Measurements from ENCODE around the gene CCNL2. TPM values are rescaled to one million over a fixed set of nuclear protein-coding genes. Genes with fewer than 3 reads are reported as not detected.

The CCNL2 gene
- polyA plus RNA-seq, 3 donors from 2014 or later: 16.7 to 34.6 (median 22.0) TPM

DNA sequence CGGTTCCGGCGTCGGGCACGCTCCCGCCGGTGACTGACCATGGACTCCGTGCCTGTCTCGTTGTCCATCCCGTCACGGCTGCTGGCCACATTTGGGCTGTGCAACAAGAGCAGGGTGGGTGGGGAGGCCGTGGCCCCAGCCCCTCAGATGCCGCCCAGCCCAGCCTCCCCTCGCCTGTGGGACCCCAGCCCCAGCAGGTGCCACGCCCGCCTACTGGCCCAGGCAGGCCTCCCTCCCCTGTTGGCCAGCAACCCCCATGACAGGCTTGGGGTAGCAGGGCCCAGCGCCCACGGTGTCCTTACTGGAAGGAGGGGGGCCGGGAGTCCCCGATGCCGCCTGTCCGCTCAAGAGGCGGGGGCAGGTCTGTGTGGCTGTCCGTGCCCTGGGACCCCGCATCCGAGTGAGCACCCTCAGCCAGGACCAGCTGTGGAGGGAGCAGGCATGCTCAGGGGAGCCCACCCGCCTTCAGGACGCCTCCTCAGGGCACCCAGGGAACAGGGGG, 57.0 kb downstream of the CCNL2 start:
- H3K4me3 Mint-ChIP-seq: no peak overlapping the region
- no peak for DNase-seq
- no peak overlapping the region for H3K27ac Mint-ChIP-seq
- H3K9me3 Mint-ChIP-seq: no peaks in the 10 kb centered on the region
- H3K36me3 Mint-ChIP-seq: peaks cover 0 to 5% (median 0%) of the 10 kb centered on the region in 3 donors
- peaks cover 0 to 9% of the 10 kb centered on the region in 2 donors for H3K4me1 Mint-ChIP-seq
- peaks cover 0 to 3% (median 2%) of the 10 kb centered on the region in 3 donors for H3K27me3 Mint-ChIP-seq (ENCODE audit: low read depth in 3 of 3)

DNA sequence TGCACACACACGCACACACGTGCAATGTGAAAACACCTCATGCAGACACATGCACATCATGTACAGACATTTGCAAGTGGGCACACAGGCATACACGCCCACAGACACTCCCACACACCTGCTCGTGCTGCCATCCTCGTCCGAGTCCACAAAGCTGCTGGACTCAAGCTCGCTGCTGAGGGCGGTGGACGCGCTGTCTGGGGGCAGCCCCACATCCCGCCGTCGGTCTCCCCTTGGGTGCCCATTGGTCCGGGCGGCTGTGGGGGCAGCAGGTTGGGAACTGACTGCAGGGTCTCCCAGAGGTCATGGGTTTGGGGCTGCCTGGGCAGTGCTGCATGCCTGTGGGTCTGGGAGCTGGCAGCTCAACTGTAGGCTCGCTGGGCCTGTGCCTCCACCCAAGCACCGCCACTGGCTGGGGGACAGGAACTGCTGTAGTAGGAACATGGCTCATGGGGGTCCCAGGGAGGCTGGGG, 57.5 kb downstream of the CCNL2 start:
- DNase-seq: no peak
- peaks cover 0 to 4% of the 10 kb centered on the region in 2 donors for H3K4me1 Mint-ChIP-seq
- H3K9me3 Mint-ChIP-seq: no peaks in the 10 kb centered on the region
- H3K4me3 Mint-ChIP-seq: no peak overlapping the region
- H3K27ac Mint-ChIP-seq: no peak overlapping the region
- H3K27me3 Mint-ChIP-seq (ENCODE audit: low read depth in 3 of 3): peaks cover 0 to 3% (median 2%) of the 10 kb centered on the region in 3 donors
- peaks cover 0 to 5% (median 0%) of the 10 kb centered on the region in 3 donors for H3K36me3 Mint-ChIP-seq

DNA sequence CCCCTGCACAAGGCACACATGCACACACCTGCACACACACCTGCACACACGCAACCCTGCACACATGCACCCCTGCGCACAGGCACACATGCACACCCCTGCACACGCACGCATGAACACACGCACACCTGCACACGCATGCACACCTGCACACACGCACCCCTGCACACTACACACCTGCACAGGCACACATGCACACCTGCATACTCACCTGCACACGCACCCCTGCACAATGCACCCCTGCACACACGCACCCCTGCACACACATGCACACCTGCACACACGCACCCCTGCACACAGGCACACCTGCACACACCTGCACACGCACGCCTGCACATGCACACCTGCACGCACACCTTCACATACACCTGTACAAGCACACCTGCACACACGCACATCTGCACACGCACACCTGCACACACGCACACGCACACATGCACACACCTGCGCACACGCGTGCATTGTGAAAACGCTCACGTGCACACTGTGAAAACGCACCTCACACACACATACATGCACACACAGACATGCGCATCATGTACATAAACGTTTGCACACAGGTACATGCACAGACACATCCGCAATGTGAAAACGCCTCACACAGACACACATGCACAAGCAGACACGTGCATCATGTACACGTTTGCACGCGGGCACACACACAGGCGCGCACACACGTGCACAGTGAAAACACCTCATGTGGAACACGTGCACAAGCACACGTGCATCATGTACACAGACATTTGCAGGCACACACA, 58.2 kb downstream of the CCNL2 start:
- peaks cover 0 to 5% (median 0%) of the 10 kb centered on the region in 3 donors for H3K36me3 Mint-ChIP-seq
- H3K27me3 Mint-ChIP-seq (ENCODE audit: low read depth in 3 of 3): peaks cover 0 to 3% (median 2%) of the 10 kb centered on the region in 3 donors
- peaks cover 0 to 4% of the 10 kb centered on the region in 2 donors for H3K4me1 Mint-ChIP-seq
- no peak overlapping the region for H3K27ac Mint-ChIP-seq
- DNase-seq: no peak
- H3K4me3 Mint-ChIP-seq: no peak overlapping the region
- H3K9me3 Mint-ChIP-seq: no peaks in the 10 kb centered on the region

DNA sequence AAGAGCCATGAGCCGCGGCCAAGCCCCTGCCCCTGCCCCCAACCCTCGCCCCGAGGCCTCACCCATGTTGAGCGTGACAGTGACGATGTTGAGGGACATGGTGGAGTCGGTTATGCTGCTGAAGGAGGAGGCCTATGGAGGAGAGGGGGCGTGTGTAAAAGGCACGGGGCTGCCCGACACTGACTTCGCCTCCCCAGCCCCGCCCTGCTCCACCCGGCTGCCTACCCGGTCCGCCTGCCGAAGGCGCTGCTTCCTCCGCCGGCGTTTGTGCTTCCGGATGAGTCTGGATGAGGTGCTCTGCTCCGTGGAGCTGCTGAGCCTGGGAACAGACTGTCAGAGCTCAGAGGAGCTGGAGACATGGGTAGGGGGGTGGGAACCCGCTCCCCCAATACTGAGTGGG, 59.0 kb downstream of the CCNL2 start:
- H3K27me3 Mint-ChIP-seq (ENCODE audit: low read depth in 3 of 3): peaks cover 0 to 3% (median 2%) of the 10 kb centered on the region in 3 donors
- peaks cover 0 to 4% of the 10 kb centered on the region in 2 donors for H3K4me1 Mint-ChIP-seq
- H3K9me3 Mint-ChIP-seq: no peaks in the 10 kb centered on the region
- no peak for DNase-seq
- no peak overlapping the region for H3K4me3 Mint-ChIP-seq
- H3K27ac Mint-ChIP-seq: no peak overlapping the region
- H3K36me3 Mint-ChIP-seq: peaks cover 0 to 5% (median 0%) of the 10 kb centered on the region in 3 donors

DNA sequence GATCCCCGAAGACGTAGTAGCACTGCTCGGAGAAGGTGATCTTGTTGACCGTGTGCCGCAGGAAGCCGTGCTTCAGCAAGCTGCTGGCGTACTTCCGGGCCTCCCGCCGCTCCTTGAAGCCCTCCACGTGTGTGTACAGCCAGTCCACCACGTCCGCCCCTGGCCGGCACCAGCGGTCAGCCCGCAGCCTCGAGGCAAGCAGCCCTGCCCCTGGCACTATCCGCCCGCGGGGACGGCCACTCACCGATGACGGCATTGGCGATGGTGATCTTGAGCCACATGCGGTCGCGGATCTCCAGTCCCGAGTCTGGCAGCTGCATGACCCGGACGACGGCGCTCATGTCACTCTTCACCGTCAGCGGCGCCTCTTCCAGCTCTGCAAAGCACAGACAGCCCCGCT, 60.9 kb downstream of the CCNL2 start:
- DNase-seq: no peak
- peaks cover 0 to 5% (median 0%) of the 10 kb centered on the region in 3 donors for H3K36me3 Mint-ChIP-seq
- peaks cover 0 to 4% of the 10 kb centered on the region in 2 donors for H3K4me1 Mint-ChIP-seq
- H3K27me3 Mint-ChIP-seq (ENCODE audit: low read depth in 3 of 3): peaks cover 0 to 5% (median 2%) of the 10 kb centered on the region in 3 donors
- H3K27ac Mint-ChIP-seq: no peak overlapping the region
- H3K4me3 Mint-ChIP-seq: no peak overlapping the region
- no peaks in the 10 kb centered on the region for H3K9me3 Mint-ChIP-seq

DNA sequence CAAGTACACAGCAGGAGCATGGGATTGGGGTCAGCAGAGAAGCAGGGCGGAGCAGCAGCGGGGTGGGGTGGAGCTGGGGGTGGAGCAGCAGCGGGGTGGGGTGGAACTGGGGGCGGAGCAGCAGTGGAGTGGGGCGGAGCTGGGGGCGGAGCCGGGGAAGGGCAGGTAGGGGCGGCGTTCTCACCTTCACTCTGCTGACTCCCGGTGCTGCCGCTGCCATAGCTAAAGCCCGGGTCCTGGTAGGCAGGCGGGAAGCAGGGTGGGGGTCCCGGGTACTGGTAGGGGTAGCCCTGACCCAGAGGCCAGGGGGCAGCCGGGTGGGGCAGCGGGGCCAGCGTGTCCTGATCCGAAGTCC, 61.4 kb downstream of the CCNL2 start:
- no peak for DNase-seq

DNA sequence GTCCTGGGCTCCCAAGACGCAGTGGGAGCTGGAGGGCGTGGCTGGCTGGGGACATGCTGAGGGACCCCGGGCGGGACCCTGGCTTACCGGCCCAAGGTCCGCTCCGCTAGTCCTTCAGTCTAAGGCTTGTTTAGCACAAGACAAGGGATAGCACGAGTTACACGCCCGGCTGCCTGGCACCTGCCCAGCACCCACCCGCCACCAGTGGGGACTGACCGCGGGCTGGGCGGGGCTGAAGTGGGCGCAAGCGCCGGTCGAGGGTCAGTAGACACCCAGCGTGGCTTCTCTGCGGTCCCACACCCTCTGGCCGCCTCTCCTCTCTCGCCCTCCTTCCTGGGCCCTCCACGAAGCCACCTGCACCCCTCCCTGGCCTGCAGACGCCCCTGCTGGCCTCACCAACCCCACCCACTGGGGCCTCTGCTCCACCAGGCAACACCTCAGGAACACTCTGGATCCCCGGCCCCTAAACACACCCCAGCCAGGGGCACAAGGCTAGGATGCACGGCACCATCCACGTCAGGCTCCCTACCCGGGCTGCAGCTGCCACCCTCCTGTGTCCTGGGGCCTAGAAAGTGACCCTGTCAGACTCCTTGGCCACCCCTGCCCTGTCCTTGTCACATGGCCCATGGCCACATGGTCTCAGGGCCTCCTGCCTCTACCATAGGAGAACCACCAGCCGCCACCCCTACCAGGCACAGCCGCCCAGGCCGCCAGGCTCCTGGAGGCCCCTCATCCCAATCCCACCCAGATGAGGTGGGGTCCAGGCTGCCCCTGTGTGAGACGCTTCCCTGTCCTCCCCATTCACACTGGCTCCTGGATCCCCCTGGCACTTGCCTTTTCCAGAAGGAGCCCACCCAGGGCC, 62.0 kb downstream of the CCNL2 start:
- Mint-ChIP-seq H3K27me3 (ENCODE audit: low read depth in 3 of 3) (peaks cover 0 to 5% (median 2%) of the 10 kb centered on the region in 3 donors), H3K27ac (no peak overlapping the region), H3K4me1 (peaks cover 0 to 4% of the 10 kb centered on the region in 2 donors), H3K9me3 (no peaks in the 10 kb centered on the region), H3K4me3 (no peak overlapping the region), H3K36me3 (peaks cover 0 to 5% (median 0%) of the 10 kb centered on the region in 3 donors)
- no peak for DNase-seq

More for the DNA sequence above, 61.4 kb downstream of the CCNL2 start:
- H3K27me3 Mint-ChIP-seq (ENCODE audit: low read depth in 3 of 3): peaks cover 0 to 5% (median 2%) of the 10 kb centered on the region in 3 donors
- H3K27ac Mint-ChIP-seq: no peak overlapping the region
- H3K4me3 Mint-ChIP-seq: no peak overlapping the region
- H3K9me3 Mint-ChIP-seq: no peaks in the 10 kb centered on the region
- peaks cover 0 to 5% (median 0%) of the 10 kb centered on the region in 3 donors for H3K36me3 Mint-ChIP-seq
- peaks cover 0 to 4% of the 10 kb centered on the region in 2 donors for H3K4me1 Mint-ChIP-seq

DNA sequence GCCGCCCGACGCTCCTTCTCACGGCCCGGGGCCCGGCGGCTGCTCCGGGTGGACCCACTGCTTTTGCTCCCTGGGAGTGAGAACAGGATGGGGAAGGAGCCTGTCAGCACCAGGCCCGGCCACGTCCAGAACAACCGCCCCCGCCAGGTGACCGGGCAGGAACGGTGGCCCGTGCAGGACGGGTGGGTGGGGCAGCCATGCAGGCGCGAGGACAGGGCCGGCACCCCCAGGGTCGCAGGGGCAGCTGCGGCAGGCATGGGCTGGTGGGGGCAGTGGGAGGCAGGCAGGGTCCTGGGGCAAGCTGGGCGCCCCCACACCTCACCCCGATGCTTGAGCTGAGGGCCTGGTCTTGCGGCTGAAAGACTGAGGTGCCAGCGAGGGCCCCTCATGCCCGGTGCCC, 62.7 kb downstream of the CCNL2 start:
- H3K9me3 Mint-ChIP-seq: no peaks in the 10 kb centered on the region
- H3K27me3 Mint-ChIP-seq (ENCODE audit: low read depth in 3 of 3): peaks cover 0 to 5% (median 2%) of the 10 kb centered on the region in 3 donors
- H3K36me3 Mint-ChIP-seq: peaks cover 0 to 5% (median 0%) of the 10 kb centered on the region in 3 donors
- peaks cover 0 to 4% of the 10 kb centered on the region in 2 donors for H3K4me1 Mint-ChIP-seq
- no peak overlapping the region for H3K27ac Mint-ChIP-seq
- no peak for DNase-seq
- H3K4me3 Mint-ChIP-seq: no peak overlapping the region

DNA sequence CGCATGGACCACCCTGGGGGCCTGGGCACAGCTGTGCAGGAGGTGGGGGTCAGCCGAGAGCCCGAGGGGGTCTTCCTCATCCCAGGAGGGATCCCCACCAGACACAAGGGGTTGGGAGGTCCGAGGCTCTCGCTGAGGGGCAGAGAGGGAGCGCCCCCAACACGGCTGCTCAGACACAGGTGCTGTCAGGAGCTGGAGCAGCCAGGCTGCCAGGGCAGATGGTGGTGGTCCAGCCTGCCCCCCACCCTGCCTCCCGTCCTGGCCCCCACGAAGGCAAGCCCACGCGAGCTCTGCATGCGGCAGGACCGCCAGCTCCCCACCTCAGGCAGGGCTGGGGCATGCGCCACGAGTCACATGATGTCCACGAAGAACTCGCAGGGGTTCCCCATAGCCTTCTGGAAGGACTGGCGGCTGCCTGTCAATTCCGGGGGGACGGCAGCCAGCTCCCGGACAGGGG, 63.3 kb downstream of the CCNL2 start:
- DNase-seq: no peak
- Mint-ChIP-seq H3K27ac (no peak overlapping the region), H3K4me3 (no peak overlapping the region), H3K9me3 (no peaks in the 10 kb centered on the region), H3K36me3 (peaks cover 0 to under 1% (median 0%) of the 10 kb centered on the region in 3 donors), H3K27me3 (ENCODE audit: low read depth in 3 of 3) (peaks cover 0 to 5% (median 0%) of the 10 kb centered on the region in 3 donors), H3K4me1 (peaks cover 0 to under 1% of the 10 kb centered on the region in 2 donors)

Other genes with a start within 250 kb of the CCNL2 start
- under 1 TPM; 0.68 to 0.83 (median 0.69) TPM for gene TTLL10, start 225.5 kb downstream of the CCNL2 start, polyA plus RNA-seq
- 100 to 1,000 TPM in 2 of 3 donors, 10 to 100 TPM in 1; 56.4 to 136 (median 105) TPM for gene TNFRSF18, start 192.7 kb downstream of the CCNL2 start, polyA plus RNA-seq
- gene TNFRSF4, start 185.2 kb downstream of the CCNL2 start, polyA plus RNA-seq: 10 to 100 TPM in 2 of 3 donors, 1 to 10 TPM in 1; 7.6 to 16.3 (median 12.1) TPM
- 100 to 1,000 TPM; 157 to 240 (median 194) TPM for gene SDF4, start 167.3 kb downstream of the CCNL2 start, polyA plus RNA-seq
- 10 to 100 TPM in 1 of 3 donors, 1 to 10 TPM in 2; 5.3 to 13.9 (median 9.9) TPM for gene B3GALT6, start 167.1 kb downstream of the CCNL2 start, polyA plus RNA-seq
- gene C1QTNF12, start 152.6 kb downstream of the CCNL2 start, polyA plus RNA-seq: not detected
- 100 to 1,000 TPM in 1 of 3 donors, 10 to 100 TPM in 2; 77.8 to 105 (median 83.9) TPM for gene UBE2J2, start 125.5 kb downstream of the CCNL2 start, polyA plus RNA-seq
- gene SCNN1D, start 118.9 kb downstream of the CCNL2 start, polyA plus RNA-seq: not detected
- 1 to 10 TPM; 1.4 to 7.0 (median 4.6) TPM for gene ACAP3, start 91.4 kb downstream of the CCNL2 start, polyA plus RNA-seq
- 10 to 100 TPM; 17.3 to 25.4 (median 18.9) TPM for gene PUSL1, start 90.7 kb downstream of the CCNL2 start, polyA plus RNA-seq
- gene INTS11, start 74.7 kb downstream of the CCNL2 start, polyA plus RNA-seq: 10 to 100 TPM; 62.1 to 68.8 (median 67.5) TPM
- 10 to 100 TPM in 2 of 3 donors, 1 to 10 TPM in 1; 9.2 to 23.7 (median 10.5) TPM for gene CPTP, start 74.5 kb downstream of the CCNL2 start, polyA plus RNA-seq
- gene TAS1R3, start 68.1 kb downstream of the CCNL2 start, polyA plus RNA-seq: under 1 TPM in 1 of 3 donors, not detected in 2; 0.08 TPM
- 1 to 10 TPM in 2 of 3 donors, under 1 TPM in 1; 0.78 to 1.5 (median 1.4) TPM for gene DVL1, start 49.9 kb downstream of the CCNL2 start, polyA plus RNA-seq
- gene MXRA8, start 40.8 kb downstream of the CCNL2 start, polyA plus RNA-seq: not detected
- 100 to 1,000 TPM; 168 to 216 (median 190) TPM for gene AURKAIP1, start 24.1 kb downstream of the CCNL2 start, polyA plus RNA-seq
- 100 to 1,000 TPM; 167 to 194 (median 182) TPM for gene MRPL20, start 8.0 kb upstream of the CCNL2 start, polyA plus RNA-seq
- gene ANKRD65, start 21.9 kb upstream of the CCNL2 start, polyA plus RNA-seq: not detected
- gene VWA1, start 36.4 kb upstream of the CCNL2 start, polyA plus RNA-seq: not detected
- 1 to 10 TPM; 1.5 to 4.0 (median 3.1) TPM for gene ATAD3C, start 50.4 kb upstream of the CCNL2 start, polyA plus RNA-seq
- gene ATAD3B, start 72.4 kb upstream of the CCNL2 start, polyA plus RNA-seq: 1 to 10 TPM in 2 of 3 donors, under 1 TPM in 1; 0.39 to 5.0 (median 2.5) TPM
- 10 to 100 TPM in 1 of 3 donors, 1 to 10 TPM in 2; 6.4 to 14.5 (median 7.3) TPM for gene ATAD3A, start 112.8 kb upstream of the CCNL2 start, polyA plus RNA-seq
- gene TMEM240, start 141.3 kb upstream of the CCNL2 start, polyA plus RNA-seq: not detected
- 100 to 1,000 TPM; 159 to 241 (median 160) TPM for gene SSU72, start 175.5 kb upstream of the CCNL2 start, polyA plus RNA-seq
- gene FNDC10, start 200.8 kb upstream of the CCNL2 start, polyA plus RNA-seq: 1 to 10 TPM in 2 of 3 donors, under 1 TPM in 1; 0.64 to 1.4 (median 1.1) TPM
- 10 to 100 TPM; 44.0 to 89.0 (median 86.7) TPM for gene MIB2, start 216.2 kb upstream of the CCNL2 start, polyA plus RNA-seq
- gene MMP23B, start 232.8 kb upstream of the CCNL2 start, polyA plus RNA-seq: 10 to 100 TPM; 10.4 to 22.3 (median 12.6) TPM